ENCODE data around the gene ZNF276.
"Not testable (repeated sequence)": the region's sequence is repeated elsewhere in the genome, so short reads cannot be mapped to it uniquely, and the experiment has no call there.

ZNF276 gene, protein sequence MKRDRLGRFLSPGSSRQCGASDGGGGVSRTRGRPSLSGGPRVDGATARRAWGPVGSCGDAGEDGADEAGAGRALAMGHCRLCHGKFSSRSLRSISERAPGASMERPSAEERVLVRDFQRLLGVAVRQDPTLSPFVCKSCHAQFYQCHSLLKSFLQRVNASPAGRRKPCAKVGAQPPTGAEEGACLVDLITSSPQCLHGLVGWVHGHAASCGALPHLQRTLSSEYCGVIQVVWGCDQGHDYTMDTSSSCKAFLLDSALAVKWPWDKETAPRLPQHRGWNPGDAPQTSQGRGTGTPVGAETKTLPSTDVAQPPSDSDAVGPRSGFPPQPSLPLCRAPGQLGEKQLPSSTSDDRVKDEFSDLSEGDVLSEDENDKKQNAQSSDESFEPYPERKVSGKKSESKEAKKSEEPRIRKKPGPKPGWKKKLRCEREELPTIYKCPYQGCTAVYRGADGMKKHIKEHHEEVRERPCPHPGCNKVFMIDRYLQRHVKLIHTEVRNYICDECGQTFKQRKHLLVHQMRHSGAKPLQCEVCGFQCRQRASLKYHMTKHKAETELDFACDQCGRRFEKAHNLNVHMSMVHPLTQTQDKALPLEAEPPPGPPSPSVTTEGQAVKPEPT

DNA sequence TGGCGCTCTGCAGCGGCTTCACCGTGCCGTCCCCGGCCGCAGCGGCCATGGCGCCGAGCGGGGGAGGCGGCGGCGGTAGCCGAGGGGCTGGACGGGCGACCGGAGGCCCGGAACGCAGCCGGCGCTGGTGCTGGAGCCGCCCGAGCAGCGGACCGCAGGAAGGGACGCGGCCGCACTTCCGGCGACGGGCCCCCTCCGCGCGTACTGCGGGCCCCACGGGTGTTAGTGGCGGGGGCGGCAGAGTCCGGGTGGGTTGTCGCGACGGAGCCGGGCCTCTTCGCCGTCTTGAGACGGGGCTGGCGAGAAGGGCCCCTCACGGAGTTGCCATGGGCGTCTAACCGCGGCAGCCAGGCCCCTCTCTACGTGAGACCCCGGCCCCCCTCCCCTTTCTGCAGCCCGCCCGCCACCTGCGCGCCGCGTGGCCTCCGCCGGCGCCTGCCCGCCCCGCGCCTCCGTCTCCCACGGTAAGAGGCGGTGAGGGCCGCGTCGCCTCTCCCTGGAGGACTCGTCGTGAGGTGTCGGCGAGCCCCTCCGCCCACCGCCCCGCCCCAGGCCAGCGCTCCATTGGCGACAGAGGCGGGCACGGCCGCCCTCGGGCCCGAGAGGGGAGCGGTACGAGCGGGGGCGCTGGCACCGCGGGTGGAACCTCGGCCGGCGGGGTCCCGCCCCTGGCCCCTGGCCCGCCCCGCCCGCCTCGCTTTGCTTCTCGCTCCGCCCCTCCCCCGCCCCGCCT lies at the start of gene ZNF276, which contains the start of gene VPS9D1:
Gene ZNF276 (plus strand): TSS at position 725 of the 733 bp plus-strand sequence. CDS start 104 bp downstream, outside the sequence.
Gene VPS9D1 (minus strand): TSS at position 86 of the 733 bp plus-strand sequence. CDS start 37 bp downstream, at position 49.
- peak; percentile 81 for DNase-seq (ENCODE audit: low read depth)

DNA sequence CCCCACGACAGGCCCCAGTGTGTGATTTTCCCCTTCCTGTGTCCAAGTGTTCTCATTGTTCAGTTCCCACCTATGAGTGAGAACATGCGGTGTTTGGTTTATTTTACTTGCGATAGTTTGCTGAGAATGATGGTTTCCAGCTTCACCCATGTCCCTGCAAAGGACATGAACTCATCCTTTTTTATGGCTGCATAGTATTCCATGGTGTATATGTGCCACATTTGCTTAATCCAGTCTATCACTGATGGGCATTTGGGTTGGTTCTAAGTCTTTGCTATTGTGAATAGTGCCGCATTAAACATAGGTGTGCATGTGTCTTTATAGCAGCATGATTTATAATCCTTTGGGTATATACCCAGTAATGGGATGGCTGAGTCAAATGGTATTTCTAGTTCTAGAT lies 49.8 kb upstream of the ZNF276 start:
- DNase-seq (ENCODE audit: low read depth) = not testable (repeated sequence)

DNA sequence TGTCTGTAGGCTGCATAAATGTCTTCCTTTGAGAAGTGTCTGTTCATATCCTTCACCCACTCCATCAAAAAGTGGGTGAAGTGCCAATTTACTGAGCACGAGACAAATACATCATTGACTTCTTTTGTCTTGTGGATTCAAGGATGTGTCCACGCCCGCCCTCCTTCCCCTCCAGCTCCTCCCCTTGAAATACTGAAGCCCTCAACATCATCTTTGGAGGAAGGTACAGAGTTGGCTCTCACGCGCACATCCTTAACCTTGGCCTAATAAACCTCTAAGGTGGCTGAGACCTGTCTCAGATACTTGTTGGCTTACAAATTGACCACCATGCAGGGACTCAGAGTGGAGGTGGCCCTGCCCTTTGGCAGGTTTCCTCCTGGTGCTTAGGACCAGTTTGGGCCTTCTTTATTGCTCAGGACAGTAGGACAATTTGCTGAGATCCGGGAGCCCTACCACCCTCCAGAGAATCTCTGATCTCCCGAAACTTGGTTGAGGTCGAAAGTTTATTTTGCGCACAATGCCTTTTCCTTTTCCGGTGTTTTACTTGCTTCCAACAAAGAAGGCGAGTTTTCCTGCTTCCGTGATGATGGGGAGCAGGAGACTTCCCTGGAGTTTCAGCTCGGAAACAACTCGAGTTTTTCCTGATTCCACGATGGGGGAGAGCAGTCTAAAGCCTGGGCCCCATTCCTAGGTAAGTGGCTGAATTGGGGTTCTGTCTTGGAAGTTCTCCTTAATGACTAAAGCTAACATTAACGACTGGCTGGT lies 49.0 kb upstream of the ZNF276 start:
- no peak for DNase-seq (ENCODE audit: low read depth)

DNA sequence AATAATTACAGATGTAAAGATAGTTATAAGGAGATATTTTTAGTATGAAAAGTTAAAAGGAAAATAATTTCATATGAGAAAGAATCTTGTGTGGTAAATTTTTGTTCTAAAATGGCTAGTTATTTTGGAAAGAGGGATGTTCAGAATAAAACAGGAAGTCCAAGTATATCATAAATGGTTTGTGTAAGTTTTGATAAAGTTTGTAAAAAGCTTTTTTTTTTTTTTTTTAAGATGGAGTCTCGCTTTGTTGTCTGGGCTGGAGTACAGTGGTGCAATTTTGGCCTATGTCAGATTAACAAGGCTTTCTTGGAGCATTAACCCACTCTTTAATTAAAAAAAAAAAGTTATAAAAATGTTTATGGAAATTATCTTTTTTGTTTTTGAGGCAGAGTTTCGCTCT lies 43.1 kb upstream of the ZNF276 start:
- no peak for DNase-seq (ENCODE audit: low read depth)

DNA sequence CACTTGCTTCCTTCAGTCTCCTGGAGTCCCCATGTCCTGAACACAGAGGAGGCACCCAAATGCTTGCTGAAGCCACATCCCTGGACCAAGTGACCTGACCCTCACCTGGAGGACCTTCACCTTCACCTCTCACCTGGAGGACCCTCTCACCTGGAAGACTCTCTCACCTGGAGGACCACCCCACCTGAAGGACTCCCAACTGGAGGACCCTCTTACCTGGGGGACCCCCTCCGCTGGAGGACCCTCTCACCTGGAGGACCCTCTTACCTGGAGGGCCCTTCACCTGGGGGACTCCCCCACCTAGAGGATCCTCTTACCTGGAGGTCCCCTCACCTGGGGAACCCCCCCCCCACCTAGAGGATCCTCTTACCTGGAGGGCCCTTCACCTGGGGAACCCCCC lies 35.4 kb upstream of the ZNF276 start:
- no peak for DNase-seq (ENCODE audit: low read depth)

DNA sequence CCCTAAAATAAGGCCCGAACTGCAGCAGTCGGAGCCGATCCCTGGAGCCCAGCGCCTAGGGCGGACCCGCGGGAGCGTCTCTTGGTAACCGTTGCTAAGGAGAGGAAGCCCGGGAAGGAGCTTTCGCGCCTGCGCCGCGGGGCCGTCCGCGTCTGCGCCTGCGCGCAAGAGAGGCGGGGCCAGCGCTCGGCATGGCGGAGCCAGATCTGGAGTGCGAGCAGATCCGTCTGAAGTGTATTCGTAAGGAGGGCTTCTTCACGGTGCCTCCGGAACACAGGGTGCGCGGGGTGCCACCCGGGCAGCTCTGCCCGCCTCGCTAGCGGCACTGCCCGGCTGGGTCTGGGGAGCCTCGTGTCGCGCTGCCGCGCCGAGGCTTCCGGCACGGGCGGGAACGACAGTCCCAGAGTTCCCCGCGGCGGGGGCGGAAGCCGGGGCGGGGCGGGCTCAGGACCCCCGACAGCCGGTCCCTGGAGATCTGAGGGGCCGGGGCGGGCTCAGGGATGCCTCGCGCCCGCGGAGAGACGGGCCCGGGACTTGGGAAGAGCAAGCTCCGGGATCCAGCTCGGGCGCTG lies 34.7 kb upstream of the ZNF276 start, which contains the start of gene CDK10:
Gene CDK10 (plus strand): TSS at position 170 of the 572 bp plus-strand sequence. CDS start 22 bp downstream, at position 192.
- DNase-seq (ENCODE audit: low read depth) = peak; percentile 88

DNA sequence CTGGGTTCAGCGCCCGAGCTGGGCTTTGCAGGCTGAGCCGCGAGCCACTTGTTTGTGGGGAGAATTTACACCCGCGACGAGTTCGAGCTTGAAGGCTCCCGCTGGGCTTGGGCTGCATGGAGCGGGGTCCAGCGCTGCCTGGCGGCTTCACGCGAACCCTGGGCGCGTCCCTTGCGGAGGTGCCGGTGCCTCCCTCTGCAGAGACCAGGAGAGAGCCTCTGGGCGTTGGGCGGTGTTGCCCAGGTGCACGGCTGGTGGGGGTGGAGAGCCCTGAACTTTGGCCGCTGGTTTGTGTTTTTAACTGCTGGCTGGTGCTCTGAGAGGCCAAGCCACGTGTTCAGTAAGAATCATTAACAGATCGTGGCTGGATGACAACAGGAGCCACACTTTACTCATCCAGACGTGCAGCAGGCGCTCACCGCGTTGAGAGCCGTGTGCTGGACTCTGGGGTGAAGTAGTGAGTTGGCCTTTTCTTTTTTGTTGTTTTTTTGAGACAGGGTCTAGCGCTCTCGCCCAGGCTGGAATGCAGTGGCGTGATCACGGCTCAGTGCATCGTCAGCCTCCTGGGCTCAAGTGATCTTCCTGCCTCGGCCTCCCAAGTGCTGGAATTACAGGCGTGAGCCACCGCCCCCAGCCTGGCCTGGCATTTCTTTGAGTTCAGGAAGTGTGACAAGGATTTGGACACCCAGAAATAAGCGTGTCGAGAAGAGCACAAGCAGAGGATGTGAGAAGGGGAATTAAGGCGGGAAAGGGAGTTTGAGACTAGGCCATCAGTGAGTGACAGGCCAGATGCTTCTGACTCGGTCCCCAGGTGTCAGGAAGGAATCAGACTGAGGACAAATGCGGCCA lies 34.0 kb upstream of the ZNF276 start:
- peak; percentile 67 for DNase-seq (ENCODE audit: low read depth)

DNA sequence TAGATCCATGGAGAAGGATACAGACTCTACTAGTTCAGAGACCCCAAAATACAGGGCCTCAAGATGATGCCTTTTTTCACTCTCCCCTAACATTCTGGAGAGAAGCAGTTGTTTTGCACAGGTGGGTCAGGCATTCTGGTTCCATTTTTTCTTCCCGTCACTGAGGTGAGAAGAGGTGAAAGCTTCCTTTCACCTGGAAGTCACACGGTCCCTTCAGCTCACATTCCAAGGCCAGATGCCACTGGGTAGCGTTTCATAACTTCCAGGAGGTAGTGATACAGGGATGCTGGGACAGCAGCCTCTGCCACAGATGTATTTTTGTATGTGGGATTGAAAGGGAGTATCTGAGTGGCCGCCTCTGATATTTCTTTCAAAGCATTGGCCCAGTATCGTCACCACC lies 32.9 kb upstream of the ZNF276 start:
- no peak for DNase-seq (ENCODE audit: low read depth)

DNA sequence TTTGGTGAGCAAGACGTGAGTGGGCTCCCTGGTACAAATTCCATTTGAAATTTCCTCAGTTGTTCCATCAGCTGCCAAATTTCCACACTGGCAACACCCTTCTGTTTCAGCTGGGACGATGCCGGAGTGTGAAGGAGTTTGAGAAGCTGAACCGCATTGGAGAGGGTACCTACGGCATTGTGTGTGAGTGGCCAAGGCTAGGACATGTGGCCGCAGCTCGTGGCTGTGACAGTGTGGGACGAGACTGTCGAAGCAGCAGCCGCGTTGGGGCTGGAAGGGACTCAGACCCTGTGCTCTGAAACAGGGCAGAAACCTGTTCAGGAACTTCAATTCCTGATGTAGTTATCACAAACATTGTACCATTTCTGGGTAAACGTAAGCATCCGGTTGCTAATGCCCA lies 32.2 kb upstream of the ZNF276 start:
- no peak for DNase-seq (ENCODE audit: low read depth)

DNA sequence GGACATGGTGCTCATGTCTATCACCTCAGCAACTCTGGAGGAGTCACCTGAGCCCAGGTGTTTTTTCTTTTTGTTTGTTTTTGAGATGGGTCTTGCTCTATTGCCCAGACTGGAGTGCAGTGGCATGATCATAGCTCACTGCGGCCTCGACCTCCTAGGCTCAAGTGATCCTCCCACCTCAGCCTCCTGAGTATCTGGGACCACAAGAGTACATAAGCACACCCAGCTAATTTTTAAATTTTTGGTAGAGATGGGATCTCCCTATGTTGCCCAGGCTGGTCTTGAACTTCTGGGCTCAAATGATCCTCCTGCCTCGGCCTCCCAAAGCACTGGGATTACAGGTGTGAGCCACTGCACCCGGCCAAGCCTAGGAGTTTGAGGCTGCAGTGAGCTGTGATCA lies 31.7 kb upstream of the ZNF276 start:
- not testable (repeated sequence) for DNase-seq (ENCODE audit: low read depth)

DNA sequence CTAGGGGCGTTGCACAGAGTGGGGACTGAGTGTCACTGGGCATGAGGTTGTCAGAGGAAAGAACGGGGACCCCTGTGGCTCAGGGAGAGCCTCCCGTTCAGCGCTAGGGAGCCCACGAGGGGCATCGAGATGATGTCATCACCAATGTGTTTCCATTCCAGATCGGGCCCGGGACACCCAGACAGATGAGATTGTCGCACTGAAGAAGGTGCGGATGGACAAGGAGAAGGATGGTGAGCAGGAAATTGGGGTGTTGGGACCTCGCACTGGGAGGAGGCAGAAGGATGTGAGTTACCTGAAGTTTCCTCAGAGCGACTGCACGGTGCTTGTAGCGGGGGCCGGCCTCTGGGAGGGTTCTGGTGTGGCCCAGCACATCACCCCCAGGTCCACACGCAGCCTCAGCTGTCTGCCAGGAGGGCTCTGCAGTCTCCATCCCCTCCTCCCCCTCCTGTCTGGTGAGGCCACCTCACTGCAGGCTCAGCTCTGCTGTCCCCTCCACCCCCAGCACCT lies 30.9 kb upstream of the ZNF276 start:
- DNase-seq (ENCODE audit: low read depth) = no peak

DNA sequence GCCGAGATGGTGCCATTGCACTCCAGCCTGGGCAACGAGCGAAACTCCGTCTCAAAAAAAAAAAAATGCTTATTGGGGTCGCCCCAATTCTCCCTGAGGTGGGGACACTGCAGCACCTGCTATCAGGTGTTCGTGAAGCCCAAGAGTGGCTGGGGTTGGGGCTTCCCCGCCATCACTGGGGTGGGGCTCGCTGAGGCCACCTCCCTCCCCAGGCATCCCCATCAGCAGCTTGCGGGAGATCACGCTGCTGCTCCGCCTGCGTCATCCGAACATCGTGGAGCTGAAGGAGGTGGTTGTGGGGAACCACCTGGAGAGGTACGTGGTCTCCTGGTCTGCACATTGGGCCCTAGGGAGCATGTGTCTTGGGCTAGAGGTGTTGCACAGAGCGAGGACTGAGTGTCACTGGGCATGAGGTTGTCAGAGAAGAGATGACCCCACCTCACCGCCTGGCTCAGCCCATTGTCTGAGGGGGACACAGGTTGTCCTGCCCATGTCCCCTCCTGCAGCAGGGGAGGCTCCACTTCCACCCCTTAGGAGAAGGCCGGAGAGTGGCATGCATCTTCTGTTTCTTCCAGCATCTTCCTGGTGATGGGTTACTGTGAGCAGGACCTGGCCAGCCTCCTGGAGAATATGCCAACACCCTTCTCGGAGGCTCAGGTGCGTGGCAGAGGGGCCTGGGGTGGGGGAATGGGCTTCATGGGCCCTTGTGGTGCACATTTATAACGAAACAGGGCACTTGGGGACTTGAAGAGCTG lies 29.9 kb upstream of the ZNF276 start:
- DNase-seq (ENCODE audit: low read depth) = no peak

DNA sequence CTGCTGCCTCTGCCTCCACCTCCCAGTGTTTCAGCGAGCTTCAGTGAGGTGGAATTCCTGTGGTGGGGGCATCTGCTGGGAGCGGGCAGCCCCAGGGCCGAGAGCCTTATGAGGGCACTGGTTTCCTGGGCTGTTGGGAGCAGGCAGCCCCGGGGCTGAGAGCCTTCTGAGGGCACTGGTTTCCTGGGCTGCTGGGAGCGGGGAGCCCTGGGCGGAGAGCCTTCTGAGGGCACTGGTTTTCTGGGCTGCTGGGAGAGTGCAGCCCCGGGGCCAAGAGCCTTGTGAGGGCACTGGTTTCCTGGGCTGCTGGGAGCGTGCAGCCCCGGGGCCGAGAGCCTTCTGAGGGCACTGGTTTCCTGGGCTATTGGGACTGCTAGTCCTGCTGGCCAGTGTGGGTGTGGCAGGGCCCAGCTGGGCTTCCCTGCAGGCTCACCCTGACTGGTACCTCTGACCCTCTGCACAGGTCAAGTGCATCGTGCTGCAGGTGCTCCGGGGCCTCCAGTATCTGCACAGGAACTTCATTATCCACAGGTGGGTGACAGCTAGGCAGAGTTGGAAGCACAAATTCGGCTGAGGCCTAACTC lies 29.3 kb upstream of the ZNF276 start:
- DNase-seq (ENCODE audit: low read depth) = no peak

DNA sequence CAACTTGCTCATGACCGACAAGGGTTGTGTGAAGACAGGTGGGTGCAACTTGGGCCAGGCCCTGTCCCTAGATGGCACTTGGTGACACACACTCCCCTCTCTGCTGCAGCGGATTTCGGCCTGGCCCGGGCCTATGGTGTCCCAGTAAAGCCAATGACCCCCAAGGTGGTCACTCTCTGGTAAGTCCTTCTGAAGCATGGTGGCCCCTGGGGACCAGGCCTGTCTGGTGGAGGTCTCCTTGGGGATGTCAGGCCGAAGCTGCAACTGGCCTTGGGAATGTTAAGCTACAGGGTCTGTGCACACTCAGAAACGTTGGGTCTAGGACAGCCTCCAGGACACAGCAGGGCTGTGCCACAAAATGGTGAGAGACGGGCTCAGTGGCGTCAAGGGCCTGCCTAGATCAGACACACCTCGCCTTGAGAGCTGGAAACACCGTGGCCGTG lies 28.0 kb upstream of the ZNF276 start:
- no peak for DNase-seq (ENCODE audit: low read depth)

DNA sequence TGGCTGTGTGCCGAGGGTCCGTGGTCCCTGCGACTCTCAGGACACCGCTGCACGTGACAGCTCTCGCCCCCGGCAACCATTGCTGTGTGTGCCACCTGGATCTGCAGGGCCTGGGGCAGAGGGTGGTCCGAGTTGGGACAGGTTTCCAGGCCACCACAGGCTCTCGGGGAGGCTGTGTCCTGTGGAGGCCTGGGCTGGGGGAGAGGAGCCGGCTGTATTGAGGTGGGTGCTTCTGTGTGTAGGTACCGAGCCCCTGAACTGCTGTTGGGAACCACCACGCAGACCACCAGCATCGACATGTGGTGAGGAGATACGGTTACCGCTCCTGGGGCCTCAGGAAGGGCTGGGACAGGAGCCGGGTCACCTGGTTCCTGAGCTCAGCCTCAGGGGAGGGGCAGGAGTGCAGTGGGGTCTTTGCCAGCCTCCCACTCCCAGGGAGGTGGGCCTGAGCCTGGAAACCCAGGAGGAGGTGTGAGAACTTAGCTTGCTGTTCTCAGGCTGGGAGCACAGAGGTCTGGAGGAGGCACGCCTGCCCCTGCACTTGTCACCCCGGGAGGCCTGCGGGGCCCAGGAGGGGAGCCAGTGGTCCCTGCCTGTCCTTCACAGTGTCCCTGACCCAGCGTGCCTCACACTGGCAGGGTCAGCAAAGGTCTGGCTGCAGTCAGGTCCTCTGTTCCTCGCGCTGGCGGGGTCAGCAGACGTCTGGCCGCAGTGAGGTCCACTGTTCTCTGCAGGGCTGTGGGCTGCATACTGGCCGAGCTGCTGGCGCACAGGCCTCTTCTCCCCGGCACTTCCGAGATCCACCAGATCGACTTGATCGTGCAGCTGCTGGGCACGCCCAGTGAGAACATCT lies 27.2 kb upstream of the ZNF276 start:
- DNase-seq (ENCODE audit: low read depth) = no peak

DNA sequence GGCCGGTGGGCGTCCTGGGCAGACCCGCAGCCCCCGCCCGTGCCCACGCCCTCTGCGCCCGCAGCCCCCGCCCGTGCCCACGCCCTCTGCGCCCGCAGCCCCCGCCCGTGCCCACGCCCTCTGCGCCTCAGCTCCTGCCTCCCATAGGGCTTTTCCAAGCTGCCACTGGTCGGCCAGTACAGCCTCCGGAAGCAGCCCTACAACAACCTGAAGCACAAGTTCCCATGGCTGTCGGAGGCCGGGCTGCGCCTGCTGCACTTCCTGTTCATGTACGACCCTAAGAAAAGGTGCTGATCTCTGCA lies 26.6 kb upstream of the ZNF276 start:
- DNase-seq (ENCODE audit: low read depth) = not testable (repeated sequence)

DNA sequence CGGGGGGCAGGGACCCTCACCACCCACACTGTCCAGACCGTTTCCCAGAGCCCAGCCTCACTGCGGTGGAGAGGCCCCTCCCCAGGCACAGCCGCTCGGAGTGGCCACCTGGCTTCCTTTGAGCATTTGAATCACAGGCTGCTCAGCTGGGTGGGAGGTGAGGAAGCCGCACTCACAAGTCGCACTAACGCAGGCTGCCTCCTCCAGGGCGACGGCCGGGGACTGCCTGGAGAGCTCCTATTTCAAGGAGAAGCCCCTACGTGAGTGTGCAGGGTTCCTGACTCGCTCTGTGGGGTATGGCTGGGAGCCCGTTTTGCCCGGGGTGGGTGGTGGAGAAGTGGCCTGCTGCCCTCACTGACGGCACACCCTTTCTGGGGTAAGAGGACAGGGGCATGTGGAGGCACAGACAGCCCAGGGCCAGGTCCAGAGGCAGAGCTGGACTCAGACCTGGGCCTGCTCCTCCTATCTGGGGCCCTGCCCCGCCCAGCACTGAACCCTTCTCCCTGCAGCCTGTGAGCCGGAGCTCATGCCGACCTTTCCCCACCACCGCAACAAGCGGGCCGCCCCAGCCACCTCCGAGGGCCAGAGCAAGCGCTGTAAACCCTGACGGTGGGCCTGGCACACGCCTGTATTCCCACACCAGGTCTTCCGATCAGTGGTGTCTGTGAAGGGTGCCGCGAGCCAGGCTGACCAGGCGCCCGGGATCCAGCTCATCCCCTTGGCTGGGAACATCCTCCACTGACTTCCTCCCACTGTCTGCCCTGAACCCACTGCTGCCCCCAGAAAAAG lies 26.1 kb upstream of the ZNF276 start:
- DNase-seq (ENCODE audit: low read depth) = no peak
